Measurements from ENCODE around the gene HES6. TPM values are rescaled to one million over a fixed set of nuclear protein-coding genes. Genes with fewer than 3 reads are reported as not detected.
A peak's percentile ranks its signal among the peaks of the same experiment; 100 is the strongest.

The HES6 gene
- total and polyA plus RNA-seq, 2 experiments from 2014 or later = 38.8 to 76.3 TPM

DNA sequence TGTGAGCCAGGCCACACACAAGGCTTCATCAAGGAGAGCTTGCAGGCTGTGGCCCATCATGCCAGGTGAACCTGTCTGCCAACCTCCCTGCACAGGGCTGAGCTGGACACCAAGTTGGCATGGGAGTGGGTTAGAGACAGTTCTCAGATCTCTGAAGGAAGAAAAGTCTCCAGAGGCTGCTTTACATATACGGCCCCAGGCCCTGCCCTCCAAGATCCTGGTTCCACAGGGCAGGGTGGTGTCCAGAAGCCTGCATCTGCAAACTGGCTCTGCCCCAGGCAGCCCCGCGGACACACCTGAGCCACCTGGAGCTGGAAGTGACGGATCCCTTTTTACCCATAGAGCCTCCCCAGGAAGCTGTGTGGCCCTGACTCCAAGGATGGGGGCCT, 24.2 kb upstream of the HES6 start:
- H3K27me3 ChIP-seq (ENCODE audit: insufficient read depth) = no peaks in the 10 kb centered on the region
- no peaks in the 10 kb centered on the region for H3K9me2 ChIP-seq (ENCODE audit: insufficient read depth)
- 0 out of 2 replicates have a peak, but pooled peaks cover 2% of the 10 kb centered on the region for H4K20me1 ChIP-seq (replicated peaks; ENCODE audit: insufficient read depth)
- H3K79me2 ChIP-seq (replicated peaks; ENCODE audit: insufficient read depth) = no peaks in the 10 kb centered on the region
- no peaks in the 10 kb centered on the region for H3K36me3 ChIP-seq (ENCODE audit: insufficient read depth)
- Mint-ChIP-seq H3K4me1 (peaks cover 7% of the 10 kb centered on the region), H3K27me3 (ENCODE audit: insufficient read depth, low read depth, poor library complexity) (peaks cover 4% of the 10 kb centered on the region), H3K36me3 (ENCODE audit: low read depth) (peaks cover 6% of the 10 kb centered on the region; the same call in 2 of the 3 replicates), H3K9me3 (no peaks in the 10 kb centered on the region), H3K27ac (no peak overlapping the region), H3K4me3 (no peak overlapping the region)
- no peak overlapping the region for H3K27ac ChIP-seq (ENCODE audit: low read depth)
- no peaks in the 10 kb centered on the region for H3K4me1 ChIP-seq (ENCODE audit: insufficient read depth)
- H3K4me2 ChIP-seq = no peak overlapping the region
- no peak overlapping the region for H2AFZ ChIP-seq
- DNase-seq (ENCODE audit: low spot score) (no peak), ATAC-seq (no peak)
- TF ChIP-seq NANOG (IDR thresholded peaks at IDR 0.05; ENCODE audit: borderline replicate concordance) = no peak
- no peak for TF ChIP-seq JUNB (IDR thresholded peaks at IDR 0.05; ENCODE audit: unreplicated experiment)
- TF ChIP-seq ZNF114 (CRISPR knock-in tag; IDR thresholded peaks at IDR 0.05) = no peak
- TF ChIP-seq, protein P1, sequence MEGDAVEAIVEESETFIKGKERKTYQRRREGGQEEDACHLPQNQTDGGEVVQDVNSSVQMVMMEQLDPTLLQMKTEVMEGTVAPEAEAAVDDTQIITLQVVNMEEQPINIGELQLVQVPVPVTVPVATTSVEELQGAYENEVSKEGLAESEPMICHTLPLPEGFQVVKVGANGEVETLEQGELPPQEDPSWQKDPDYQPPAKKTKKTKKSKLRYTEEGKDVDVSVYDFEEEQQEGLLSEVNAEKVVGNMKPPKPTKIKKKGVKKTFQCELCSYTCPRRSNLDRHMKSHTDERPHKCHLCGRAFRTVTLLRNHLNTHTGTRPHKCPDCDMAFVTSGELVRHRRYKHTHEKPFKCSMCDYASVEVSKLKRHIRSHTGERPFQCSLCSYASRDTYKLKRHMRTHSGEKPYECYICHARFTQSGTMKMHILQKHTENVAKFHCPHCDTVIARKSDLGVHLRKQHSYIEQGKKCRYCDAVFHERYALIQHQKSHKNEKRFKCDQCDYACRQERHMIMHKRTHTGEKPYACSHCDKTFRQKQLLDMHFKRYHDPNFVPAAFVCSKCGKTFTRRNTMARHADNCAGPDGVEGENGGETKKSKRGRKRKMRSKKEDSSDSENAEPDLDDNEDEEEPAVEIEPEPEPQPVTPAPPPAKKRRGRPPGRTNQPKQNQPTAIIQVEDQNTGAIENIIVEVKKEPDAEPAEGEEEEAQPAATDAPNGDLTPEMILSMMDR (conservative IDR thresholded peaks at IDR 0.05; ENCODE audit: low read depth in 2 of 2) = no peak
- TF ChIP-seq, protein P2, sequence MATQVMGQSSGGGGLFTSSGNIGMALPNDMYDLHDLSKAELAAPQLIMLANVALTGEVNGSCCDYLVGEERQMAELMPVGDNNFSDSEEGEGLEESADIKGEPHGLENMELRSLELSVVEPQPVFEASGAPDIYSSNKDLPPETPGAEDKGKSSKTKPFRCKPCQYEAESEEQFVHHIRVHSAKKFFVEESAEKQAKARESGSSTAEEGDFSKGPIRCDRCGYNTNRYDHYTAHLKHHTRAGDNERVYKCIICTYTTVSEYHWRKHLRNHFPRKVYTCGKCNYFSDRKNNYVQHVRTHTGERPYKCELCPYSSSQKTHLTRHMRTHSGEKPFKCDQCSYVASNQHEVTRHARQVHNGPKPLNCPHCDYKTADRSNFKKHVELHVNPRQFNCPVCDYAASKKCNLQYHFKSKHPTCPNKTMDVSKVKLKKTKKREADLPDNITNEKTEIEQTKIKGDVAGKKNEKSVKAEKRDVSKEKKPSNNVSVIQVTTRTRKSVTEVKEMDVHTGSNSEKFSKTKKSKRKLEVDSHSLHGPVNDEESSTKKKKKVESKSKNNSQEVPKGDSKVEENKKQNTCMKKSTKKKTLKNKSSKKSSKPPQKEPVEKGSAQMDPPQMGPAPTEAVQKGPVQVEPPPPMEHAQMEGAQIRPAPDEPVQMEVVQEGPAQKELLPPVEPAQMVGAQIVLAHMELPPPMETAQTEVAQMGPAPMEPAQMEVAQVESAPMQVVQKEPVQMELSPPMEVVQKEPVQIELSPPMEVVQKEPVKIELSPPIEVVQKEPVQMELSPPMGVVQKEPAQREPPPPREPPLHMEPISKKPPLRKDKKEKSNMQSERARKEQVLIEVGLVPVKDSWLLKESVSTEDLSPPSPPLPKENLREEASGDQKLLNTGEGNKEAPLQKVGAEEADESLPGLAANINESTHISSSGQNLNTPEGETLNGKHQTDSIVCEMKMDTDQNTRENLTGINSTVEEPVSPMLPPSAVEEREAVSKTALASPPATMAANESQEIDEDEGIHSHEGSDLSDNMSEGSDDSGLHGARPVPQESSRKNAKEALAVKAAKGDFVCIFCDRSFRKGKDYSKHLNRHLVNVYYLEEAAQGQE (IDR thresholded peaks at IDR 0.05; ENCODE audit: unreplicated experiment) = no peak
- TF ChIP-seq ZNF331 (CRISPR knock-in tag; IDR thresholded peaks at IDR 0.05; ENCODE audit: low read depth) = no peak
- no peak for TF ChIP-seq POLR2AphosphoS5 (IDR thresholded peaks at IDR 0.05; ENCODE audit: low read depth)
- no peak for TF ChIP-seq CREB1 (CRISPR knock-in tag; IDR thresholded peaks at IDR 0.05; ENCODE audit: low read depth)
- no peak overlapping the region for H3K4me3 ChIP-seq
- no peaks in the 10 kb centered on the region for H3F3A ChIP-seq (replicated peaks; ENCODE audit: low read depth)

DNA sequence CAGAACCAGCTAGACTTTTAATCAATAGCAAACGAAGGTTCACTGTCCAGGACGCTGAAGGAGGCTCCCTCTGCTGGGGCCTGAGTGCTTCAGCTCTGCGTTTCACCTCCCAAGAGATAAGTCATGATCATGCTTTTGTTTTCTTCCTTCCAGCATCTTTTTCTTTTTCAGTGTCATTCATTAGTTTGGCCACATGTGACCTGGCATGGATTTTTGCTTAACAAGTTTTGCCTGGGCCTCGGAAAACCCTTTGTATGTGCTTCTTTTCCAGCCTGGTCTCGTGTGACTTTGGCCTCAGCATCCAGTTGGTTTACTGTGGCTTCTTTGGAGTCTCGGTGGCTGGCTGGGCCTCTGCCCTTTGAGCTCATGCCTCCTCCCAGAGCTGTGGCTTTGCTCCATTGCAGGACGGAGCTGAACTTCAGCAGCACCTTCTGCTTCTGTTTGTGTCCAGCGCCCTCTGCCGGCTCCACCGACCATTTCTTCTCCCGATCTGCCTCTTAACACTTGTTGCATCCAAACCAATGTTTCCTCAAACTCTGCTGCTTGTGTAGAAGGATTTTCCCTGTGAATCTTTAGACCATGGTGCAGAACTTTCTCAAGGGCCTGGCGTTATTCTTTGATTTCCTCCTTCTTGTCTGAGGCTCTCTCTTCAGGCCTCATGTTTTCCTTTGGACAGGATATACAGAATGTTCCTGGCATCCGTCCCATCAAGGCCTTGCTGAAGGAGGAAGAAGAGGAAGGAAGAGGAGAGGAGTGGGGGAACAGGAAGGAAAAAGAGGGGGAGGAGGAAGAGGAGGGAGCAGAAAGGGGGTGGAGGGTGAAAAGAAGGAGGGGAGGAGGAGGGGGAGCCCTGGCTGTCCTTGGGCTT, 23.6 kb upstream of the HES6 start:
- H3K27ac ChIP-seq (ENCODE audit: low read depth) = no peak overlapping the region
- H4K20me1 ChIP-seq (replicated peaks; ENCODE audit: insufficient read depth) = 0 out of 2 replicates have a peak, but pooled peaks cover 2% of the 10 kb centered on the region
- no peak for TF ChIP-seq POLR2AphosphoS5 (IDR thresholded peaks at IDR 0.05; ENCODE audit: low read depth)
- TF ChIP-seq, protein P1 (conservative IDR thresholded peaks at IDR 0.05; ENCODE audit: low read depth in 2 of 2) = peak; percentile 84 to 86
- ATAC-seq (peak; percentile 94), DNase-seq (ENCODE audit: low spot score) (peak; percentile 92)
- Mint-ChIP-seq H3K4me1 (peaks cover 7% of the 10 kb centered on the region), H3K36me3 (ENCODE audit: low read depth) (peaks cover 7% of the 10 kb centered on the region; the same call in 2 of the 3 replicates), H3K4me3 (no peak overlapping the region), H3K27ac (peak overlapping the region; percentile 86; the same call in 1 of the 2 replicates), H3K27me3 (ENCODE audit: insufficient read depth, low read depth, poor library complexity) (peaks cover 4% of the 10 kb centered on the region), H3K9me3 (no peaks in the 10 kb centered on the region)
- H3K4me1 ChIP-seq (ENCODE audit: insufficient read depth) = no peaks in the 10 kb centered on the region
- H3K36me3 ChIP-seq (ENCODE audit: insufficient read depth) = no peaks in the 10 kb centered on the region
- no peaks in the 10 kb centered on the region for H3K27me3 ChIP-seq (ENCODE audit: insufficient read depth)
- no peak overlapping the region for H3K4me3 ChIP-seq
- no peaks in the 10 kb centered on the region for H3K79me2 ChIP-seq (replicated peaks; ENCODE audit: insufficient read depth)
- no peaks in the 10 kb centered on the region for H3F3A ChIP-seq (replicated peaks; ENCODE audit: low read depth)
- H3K9me2 ChIP-seq (ENCODE audit: insufficient read depth) = no peaks in the 10 kb centered on the region
- peak overlapping the region; percentile 11; the same call in 1 of the 2 replicates for H2AFZ ChIP-seq
- no peak overlapping the region for H3K4me2 ChIP-seq

All from GM23338 (cell line).